H9 (cell line): ENCODE data around the gene OTUD3. TPM values are rescaled to one million over a fixed set of nuclear protein-coding genes. Genes with fewer than 3 reads are reported as not detected.

Source experiments
- DNase-seq: peaks from one replicate; pipeline ENCODE4 v3.0.0-alpha.2; 2017
- H2AFZ ChIP-seq: one replicate; pipeline ENCODE4 v1.6.1; 2013; ENCODE audit warnings: mild to moderate bottlenecking, low read length, control low read depth, moderate library complexity
- H2AK5ac ChIP-seq: 2 replicates; pipeline ENCODE4 v1.6.1; 2013; ENCODE audit warnings: low read length, control low read depth, mixed read lengths; ENCODE audit not compliant: insufficient read length
- H2BK120ac ChIP-seq: one replicate; pipeline ENCODE4 v1.6.1; 2013; ENCODE audit warnings: low read depth, mild to moderate bottlenecking, low read length, control low read depth, inconsistent platforms; ENCODE audit not compliant: poor library complexity, severe bottlenecking
- H2BK12ac ChIP-seq: 2 replicates; pipeline ENCODE4 v1.6.1; 2013; ENCODE audit warnings: low read length, control low read depth, mixed read lengths, low read depth; ENCODE audit not compliant: insufficient read length
- H2BK15ac ChIP-seq: 2 replicates; pipeline ENCODE4 v1.6.1; 2013; ENCODE audit warnings: low read depth, low read length, control low read depth
- H2BK20ac ChIP-seq: one replicate; pipeline ENCODE4 v1.6.1; 2013; ENCODE audit warnings: low read depth, mild to moderate bottlenecking, low read length, control low read depth, inconsistent platforms; ENCODE audit not compliant: poor library complexity, severe bottlenecking
- H2BK5ac ChIP-seq: 2 replicates; pipeline ENCODE4 v1.6.1; 2013; ENCODE audit warnings: low read length, control low read depth, mixed read lengths; ENCODE audit not compliant: insufficient read length
- H3K14ac ChIP-seq: 2 replicates; pipeline ENCODE4 v1.6.1; 2013; ENCODE audit warnings: low read length, control low read depth; ENCODE audit not compliant: insufficient read depth
- H3K18ac ChIP-seq: 2 replicates; pipeline ENCODE4 v1.6.1; 2013; ENCODE audit warnings: low read depth, mild to moderate bottlenecking, mixed read lengths, low read length, control low read depth; ENCODE audit not compliant: insufficient read length
- H3K23ac ChIP-seq: 2 replicates; pipeline ENCODE4 v1.6.1; 2013; ENCODE audit warnings: low read length, control low read depth, mixed read lengths, low read depth; ENCODE audit not compliant: insufficient read length
- H3K23me2 ChIP-seq: 2 replicates; pipeline ENCODE4 v1.6.1; 2013; ENCODE audit warnings: low read depth, mild to moderate bottlenecking, mixed read lengths, low read length, control low read depth; ENCODE audit not compliant: insufficient read length, poor library complexity, severe bottlenecking
- H3K27ac ChIP-seq: 2 replicates; pipeline ENCODE4 v1.5.1; 2013; ENCODE audit warnings: low read length, control low read depth, mixed read lengths, low read depth; ENCODE audit not compliant: insufficient read length
- H3K27me3 ChIP-seq: 2 replicates; pipeline ENCODE4 v1.6.1; 2013; ENCODE audit warnings: low read length, control low read depth, inconsistent platforms; ENCODE audit not compliant: insufficient read depth
- H3K4ac ChIP-seq: 2 replicates; pipeline ENCODE4 v1.6.1; 2013; ENCODE audit warnings: low read depth, mild to moderate bottlenecking, control low read depth, inconsistent platforms, low read length, moderate library complexity
- H3K4me1 ChIP-seq: 2 replicates; pipeline ENCODE4 v1.6.1; 2013; ENCODE audit warnings: low read length, control low read depth, inconsistent platforms; ENCODE audit not compliant: insufficient read depth
- H3K4me2 ChIP-seq: 2 replicates; pipeline ENCODE4 v1.6.1; 2013; ENCODE audit warnings: low read length, control low read depth, mixed read lengths; ENCODE audit not compliant: insufficient read length, insufficient read depth
- H3K56ac ChIP-seq: 2 replicates; pipeline ENCODE4 v1.6.1; 2013; ENCODE audit warnings: low read depth, mild to moderate bottlenecking, mixed read lengths, low read length, control low read depth; ENCODE audit not compliant: insufficient read length
- H3K79me1 ChIP-seq: 2 replicates; pipeline ENCODE4 v1.6.1; 2013; ENCODE audit warnings: low read depth, mild to moderate bottlenecking, moderate library complexity, low read length, control low read depth, inconsistent platforms; ENCODE audit not compliant: insufficient read depth, poor library complexity, severe bottlenecking
- H3K79me2 ChIP-seq: 2 replicates; pipeline ENCODE4 v1.6.1; 2013; ENCODE audit warnings: low read length, control low read depth, inconsistent platforms; ENCODE audit not compliant: insufficient read depth
- H3K9ac ChIP-seq: 2 replicates; pipeline ENCODE4 v1.6.1; 2013; ENCODE audit warnings: low read length, control low read depth, mixed read lengths; ENCODE audit not compliant: insufficient read length; ENCODE audit errors: extremely low read depth
- H3K9me3 ChIP-seq: one replicate; pipeline ENCODE4 v1.6.1; 2013; ENCODE audit warnings: low read depth, low read length, inconsistent platforms; ENCODE audit not compliant: control insufficient read depth
- H3T11ph ChIP-seq: one replicate; pipeline ENCODE4 v1.6.1; 2013; ENCODE audit warnings: mild to moderate bottlenecking, low read length, control low read depth, inconsistent platforms
- H4K20me1 ChIP-seq: one replicate; pipeline ENCODE4 v1.6.1; 2013; ENCODE audit not compliant: control insufficient read depth, insufficient read length, insufficient read depth
- H4K5ac ChIP-seq: 2 replicates; pipeline ENCODE4 v1.6.1; 2013; ENCODE audit warnings: low read depth, mild to moderate bottlenecking, mixed read lengths, low read length, control low read depth; ENCODE audit not compliant: insufficient read length
- H4K8ac ChIP-seq: replicated peaks from 2 replicates; pipeline ENCODE4 v1.6.1; 2013; ENCODE audit warnings: low read length, control low read depth, mixed read lengths, low read depth; ENCODE audit not compliant: insufficient read length
- H4K91ac ChIP-seq: 2 replicates; pipeline ENCODE4 v1.6.1; 2013; ENCODE audit warnings: low read depth, mild to moderate bottlenecking, moderate library complexity, mixed read lengths, low read length, control low read depth; ENCODE audit not compliant: insufficient read length
- H3K27ac Mint-ChIP-seq, 3 experiments: 2 replicates in 2 of 3; 3 replicates in 1 of 3; pipeline ENCODE4 v1.8.0; 2020 to 2021; ENCODE audit warnings: mixed read lengths in 3 of 3, mild to moderate bottlenecking in 1 of 3, moderate library complexity in 1 of 3
- H3K27me3 Mint-ChIP-seq: 2 replicates; pipeline ENCODE4 v1.8.0; 2021; ENCODE audit warnings: low read depth, mild to moderate bottlenecking, moderate library complexity, mixed read lengths
- H3K36me3 Mint-ChIP-seq, 3 experiments: 2 replicates in 2 of 3; 3 replicates in 1 of 3; pipeline ENCODE4 v1.8.0; 2020 to 2021; ENCODE audit warnings: low read depth in 3 of 3, mixed read lengths in 3 of 3; ENCODE audit not compliant: insufficient read depth in 1 of 3
- H3K4me1 Mint-ChIP-seq, 2 experiments: 2 replicates each; pipeline ENCODE4 v1.8.0; 2020; ENCODE audit warnings: mixed read lengths in 2 of 2
- H3K4me3 Mint-ChIP-seq, 2 experiments: 2 replicates in 1 of 2; 3 replicates in 1 of 2; pipeline ENCODE4 v1.8.0; 2020 to 2021; ENCODE audit warnings: mild to moderate bottlenecking in 2 of 2, mixed read lengths in 2 of 2, moderate library complexity in 1 of 2
- H3K9me3 Mint-ChIP-seq, 2 experiments: 2 replicates in 1 of 2; 3 replicates in 1 of 2; pipeline ENCODE4 v1.8.0; 2020; ENCODE audit warnings: mild to moderate bottlenecking in 2 of 2, mixed read lengths in 2 of 2, moderate library complexity in 1 of 2
- WGBS: extraction: QIAGEN DNeasy Blood & Tissue Kit; methylation state at CpG from one replicate; pipeline ENCODE4 v1.1.7; 2013; ENCODE audit warnings: missing lambda C conversion rate, low lambda C conversion rate, mixed read lengths; ENCODE audit not compliant: insufficient read length; ENCODE audit errors: extremely low coverage; 5-methylcytosine and 5-hydroxymethylcytosine counted together
- total RNA-seq: library from RNA; stranded (reverse); gene quantifications from 2 replicates; pipeline ENCODE4 v1.2.1, GENCODE V29; 2021
- TF ChIP-seq, protein P1 (sequence below): fragments of 200-600 bp; sonication (generic); conservative IDR thresholded peaks from 3 replicates; pipeline ENCODE4 v1.8.0; 2021; ENCODE audit warnings: antibody characterized with exemption, mild to moderate bottlenecking

OTUD3 gene
- total RNA-seq, 1 experiment from 2014 or later: 12.0 TPM

DNA sequence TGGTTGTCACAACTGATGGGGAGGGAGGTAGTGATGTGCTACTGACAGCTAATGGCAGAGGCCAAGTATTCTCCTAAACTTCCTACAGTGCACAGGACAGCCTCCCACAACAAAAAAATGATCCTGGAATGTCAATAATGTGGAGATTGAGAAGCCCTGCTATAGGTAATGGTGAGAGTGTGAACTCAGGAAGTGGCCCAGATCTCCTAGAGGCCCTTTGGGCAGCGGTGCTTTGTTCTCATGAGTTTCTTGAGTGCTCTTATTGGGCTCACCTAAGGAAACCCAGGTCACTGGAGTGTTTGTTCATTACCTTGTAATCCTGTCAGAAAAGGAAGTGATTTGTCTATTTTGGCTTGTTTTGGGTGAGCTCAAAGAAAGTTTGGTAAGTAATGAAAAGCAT lies 5.9 kb downstream of the OTUD3 start:
- Histone ChIP-seq H3T11ph (no peak overlapping the region), H3K4ac (no peak overlapping the region), H3K23me2 (peaks cover 2% of the 10 kb centered on the region), H3K56ac (no peak overlapping the region), H3K23ac (no peak overlapping the region), H3K9ac (no peak overlapping the region), H3K9me3 (no peaks in the 10 kb centered on the region), H4K20me1 (peaks cover 2% of the 10 kb centered on the region), H2BK12ac (no peak overlapping the region), H3K27ac (no peak overlapping the region), H3K18ac (no peak overlapping the region), H2BK15ac (no peak overlapping the region), H2AFZ (no peak overlapping the region), H3K4me2 (no peak overlapping the region), H3K27me3 (no peaks in the 10 kb centered on the region), H3K79me1 (peaks cover 9% of the 10 kb centered on the region), H2BK5ac (no peak overlapping the region), H3K4me1 (peaks cover 2% of the 10 kb centered on the region; the same call in 1 of the 2 replicates), H4K5ac (no peak overlapping the region), H2AK5ac (no peak overlapping the region), H2BK120ac (no peak overlapping the region), H3K14ac (no peak overlapping the region), H4K8ac (no peak overlapping the region), H3K79me2 (peaks cover 26% of the 10 kb centered on the region; the same call in 1 of the 2 replicates), H4K91ac (no peak overlapping the region), H2BK20ac (no peak overlapping the region)
- H3K27me3 Mint-ChIP-seq: no peaks in the 10 kb centered on the region
- TF ChIP-seq, protein P1, sequence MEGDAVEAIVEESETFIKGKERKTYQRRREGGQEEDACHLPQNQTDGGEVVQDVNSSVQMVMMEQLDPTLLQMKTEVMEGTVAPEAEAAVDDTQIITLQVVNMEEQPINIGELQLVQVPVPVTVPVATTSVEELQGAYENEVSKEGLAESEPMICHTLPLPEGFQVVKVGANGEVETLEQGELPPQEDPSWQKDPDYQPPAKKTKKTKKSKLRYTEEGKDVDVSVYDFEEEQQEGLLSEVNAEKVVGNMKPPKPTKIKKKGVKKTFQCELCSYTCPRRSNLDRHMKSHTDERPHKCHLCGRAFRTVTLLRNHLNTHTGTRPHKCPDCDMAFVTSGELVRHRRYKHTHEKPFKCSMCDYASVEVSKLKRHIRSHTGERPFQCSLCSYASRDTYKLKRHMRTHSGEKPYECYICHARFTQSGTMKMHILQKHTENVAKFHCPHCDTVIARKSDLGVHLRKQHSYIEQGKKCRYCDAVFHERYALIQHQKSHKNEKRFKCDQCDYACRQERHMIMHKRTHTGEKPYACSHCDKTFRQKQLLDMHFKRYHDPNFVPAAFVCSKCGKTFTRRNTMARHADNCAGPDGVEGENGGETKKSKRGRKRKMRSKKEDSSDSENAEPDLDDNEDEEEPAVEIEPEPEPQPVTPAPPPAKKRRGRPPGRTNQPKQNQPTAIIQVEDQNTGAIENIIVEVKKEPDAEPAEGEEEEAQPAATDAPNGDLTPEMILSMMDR: no peak
- no peak overlapping the region for H3K4me3 Mint-ChIP-seq
- peaks cover 8 to 11% of the 10 kb centered on the region in 2 experiments for H3K4me1 Mint-ChIP-seq
- no CpG with 5 or more reads among the region's 1 CpG for WGBS
- DNase-seq: no peak
- H3K9me3 Mint-ChIP-seq: no peaks in the 10 kb centered on the region
- no peak overlapping the region for H3K27ac Mint-ChIP-seq
- peaks cover 14 to 31% (median 25%) of the 10 kb centered on the region in 3 experiments; a peak in 6 of 7 replicates for H3K36me3 Mint-ChIP-seq
